Suprapubic skin (tissue), 4 donors: ENCODE results near the gene ARX. TPM values are rescaled to one million over a fixed set of nuclear protein-coding genes. Genes with fewer than 3 reads are reported as not detected.

Source experiments
- DNase-seq, 2 donors: peaks; one replicate each; pipeline ENCODE4 v3.0.0-alpha.2; 2019; ENCODE audit warnings: low spot score in 2 of 2
- H3K27ac ChIP-seq: fragments of 200-600 bp; sonication (generic); one replicate; pipeline ENCODE4 v1.5.1; 2019
- H3K27me3 ChIP-seq: fragments of 200-600 bp; sonication (generic); one replicate; pipeline ENCODE4 v1.5.1; 2019
- H3K36me3 ChIP-seq: fragments of 200-600 bp; sonication (generic); one replicate; pipeline ENCODE4 v1.5.1; 2019
- H3K4me1 ChIP-seq: fragments of 200-600 bp; sonication (generic); one replicate; pipeline ENCODE4 v1.5.1; 2019
- H3K4me3 ChIP-seq: fragments of 200-600 bp; sonication (generic); one replicate; pipeline ENCODE4 v1.5.1; 2019; ENCODE audit warnings: mild to moderate bottlenecking
- H3K9me3 ChIP-seq: fragments of 200-600 bp; sonication (generic); one replicate; pipeline ENCODE4 v1.5.1; 2019
- EP300 ChIP-seq: sonication (generic); formaldehyde crosslinking; IDR thresholded peaks from one replicate; pipeline ENCODE4 v1.6.1; 2017; ENCODE audit warnings: antibody characterized with exemption
- POLR2A ChIP-seq, 2 donors: fragments of 450-650 bp; IDR thresholded peaks; one replicate each; pipeline ENCODE4 v1.6.1; 2017; ENCODE audit warnings: antibody characterized with exemption in 2 of 2, mild to moderate bottlenecking in 2 of 2, moderate library complexity in 2 of 2
- POLR2AphosphoS5 ChIP-seq, 3 donors: sonication (generic); formaldehyde crosslinking; IDR thresholded peaks; one replicate each; pipeline ENCODE4 v1.6.1; 2017; ENCODE audit warnings: antibody characterized with exemption in 3 of 3
- WGBS: methylation state at CpG from one replicate; pipeline ENCODE4 v1.1.5; 2018; 5-methylcytosine and 5-hydroxymethylcytosine counted together
- total RNA-seq, 4 donors: library from RNA; depleted of rRNA; stranded (reverse); fragments of >200 nt; gene quantifications; one replicate each; pipeline ENCODE4 v1.1.0, GENCODE V29; 2016
- TF ChIP-seq, protein P1 (sequence below), 2 donors: fragments of 200-600 bp in 1 of 2; fragments of 450-650 bp in 1 of 2; sonication (generic) in 1 of 2; IDR thresholded peaks; one replicate each; pipeline ENCODE4 v1.5.1; 2016 to 2019; ENCODE audit warnings: antibody characterized with exemption in 2 of 2, mild to moderate bottlenecking in 1 of 2, moderate library complexity in 1 of 2

Gene ARX
- total RNA-seq, 4 donors from 2014 or later, result 0.15 TPM; not detected in 3

DNA sequence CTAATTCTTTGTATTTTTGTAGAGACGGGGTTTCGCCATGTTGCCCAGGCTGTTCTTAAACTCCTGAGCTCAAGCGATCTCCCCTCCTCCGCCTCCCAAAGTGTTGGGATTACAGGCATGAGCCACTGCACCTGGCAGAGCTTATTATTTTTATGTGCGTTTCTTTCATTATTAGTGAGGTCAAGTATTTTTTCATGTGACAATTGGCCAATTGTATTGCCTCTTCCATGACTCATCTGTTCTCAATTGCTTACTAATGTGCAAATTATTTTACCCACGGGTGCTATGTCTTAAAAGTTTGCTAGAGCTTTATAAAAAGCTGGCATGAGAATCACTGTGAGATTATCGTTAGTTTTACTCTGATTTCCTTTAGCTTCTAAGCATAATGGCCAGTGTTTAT lies 13.0 kb upstream of the ARX start:
- peaks cover 19% of the 10 kb centered on the region for H3K27me3 ChIP-seq
- H3K4me3 ChIP-seq, result no peak overlapping the region
- no peak for TF ChIP-seq EP300
- H3K27ac ChIP-seq, result no peak overlapping the region
- H3K4me1 ChIP-seq, result no peaks in the 10 kb centered on the region
- H3K9me3 ChIP-seq, result no peaks in the 10 kb centered on the region
- DNase-seq, result no peak
- 53% methylated on average over 7 of the region's 7 CpGs for WGBS
- H3K36me3 ChIP-seq, result no peaks in the 10 kb centered on the region

DNA sequence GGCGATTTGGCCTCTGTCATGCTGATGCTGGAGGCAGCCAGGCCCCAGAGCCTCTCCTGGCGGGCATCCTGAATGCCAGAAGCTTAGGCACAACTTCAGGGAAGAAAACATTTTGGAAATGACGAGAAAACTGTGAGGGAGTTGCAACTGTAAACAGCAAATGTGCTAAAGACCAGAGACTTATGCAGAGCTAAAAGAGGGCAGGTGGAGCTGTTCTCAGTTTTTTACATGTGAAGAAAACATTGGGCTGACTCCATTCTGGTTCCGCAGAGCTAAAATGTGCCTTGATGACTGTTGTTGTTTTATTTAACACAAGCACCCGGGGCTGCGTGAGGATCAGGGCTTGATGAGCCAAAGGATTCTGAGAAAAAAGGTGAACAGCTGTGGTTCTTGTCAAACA lies 10.8 kb upstream of the ARX start:
- TF ChIP-seq POLR2A (IDR thresholded peaks at IDR 0.05), result no peak
- no peak for TF ChIP-seq EP300
- no peak for TF ChIP-seq POLR2AphosphoS5 (IDR thresholded peaks at IDR 0.05)
- TF ChIP-seq, protein P1, sequence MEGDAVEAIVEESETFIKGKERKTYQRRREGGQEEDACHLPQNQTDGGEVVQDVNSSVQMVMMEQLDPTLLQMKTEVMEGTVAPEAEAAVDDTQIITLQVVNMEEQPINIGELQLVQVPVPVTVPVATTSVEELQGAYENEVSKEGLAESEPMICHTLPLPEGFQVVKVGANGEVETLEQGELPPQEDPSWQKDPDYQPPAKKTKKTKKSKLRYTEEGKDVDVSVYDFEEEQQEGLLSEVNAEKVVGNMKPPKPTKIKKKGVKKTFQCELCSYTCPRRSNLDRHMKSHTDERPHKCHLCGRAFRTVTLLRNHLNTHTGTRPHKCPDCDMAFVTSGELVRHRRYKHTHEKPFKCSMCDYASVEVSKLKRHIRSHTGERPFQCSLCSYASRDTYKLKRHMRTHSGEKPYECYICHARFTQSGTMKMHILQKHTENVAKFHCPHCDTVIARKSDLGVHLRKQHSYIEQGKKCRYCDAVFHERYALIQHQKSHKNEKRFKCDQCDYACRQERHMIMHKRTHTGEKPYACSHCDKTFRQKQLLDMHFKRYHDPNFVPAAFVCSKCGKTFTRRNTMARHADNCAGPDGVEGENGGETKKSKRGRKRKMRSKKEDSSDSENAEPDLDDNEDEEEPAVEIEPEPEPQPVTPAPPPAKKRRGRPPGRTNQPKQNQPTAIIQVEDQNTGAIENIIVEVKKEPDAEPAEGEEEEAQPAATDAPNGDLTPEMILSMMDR (IDR thresholded peaks at IDR 0.05), result no peak
- DNase-seq, result no peak
- H3K36me3 ChIP-seq, result no peaks in the 10 kb centered on the region
- WGBS, result 48% methylated on average over 6 of the region's 6 CpGs
- no peaks in the 10 kb centered on the region for H3K4me1 ChIP-seq
- H3K9me3 ChIP-seq, result no peaks in the 10 kb centered on the region
- no peak overlapping the region for H3K27ac ChIP-seq
- H3K4me3 ChIP-seq, result no peak overlapping the region
- H3K27me3 ChIP-seq, result peaks cover 41% of the 10 kb centered on the region

DNA sequence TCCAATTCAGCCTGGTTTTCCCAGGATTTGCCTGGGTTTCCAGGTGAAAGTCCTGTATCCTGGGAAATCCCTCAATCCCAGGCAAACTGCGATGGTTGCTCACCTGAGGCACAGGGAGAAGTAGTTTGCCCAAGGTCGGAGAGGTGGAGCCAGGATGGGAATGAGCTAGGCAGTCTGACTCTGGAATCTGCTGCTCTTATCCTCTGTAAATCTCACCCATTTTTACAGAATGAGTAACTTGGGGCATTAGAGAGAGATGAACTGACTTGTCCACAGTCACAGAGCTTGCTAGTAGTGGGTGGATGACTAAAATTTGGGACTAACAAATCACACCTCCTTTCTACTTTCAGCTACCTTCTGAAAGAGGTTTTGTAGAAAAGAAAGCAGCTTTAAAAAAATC lies 9.8 kb upstream of the ARX start:
- TF ChIP-seq EP300, result no peak
- TF ChIP-seq, protein P1 (IDR thresholded peaks at IDR 0.05), result no peak
- TF ChIP-seq POLR2A (IDR thresholded peaks at IDR 0.05), result no peak
- no peak for TF ChIP-seq POLR2AphosphoS5 (IDR thresholded peaks at IDR 0.05)
- peaks cover 6% of the 10 kb centered on the region for H3K4me1 ChIP-seq
- H3K36me3 ChIP-seq, result no peaks in the 10 kb centered on the region
- no peak overlapping the region for H3K4me3 ChIP-seq
- DNase-seq, result no peak
- 67% methylated on average over 2 of the region's 2 CpGs for WGBS
- H3K27me3 ChIP-seq, result peaks cover 51% of the 10 kb centered on the region
- H3K9me3 ChIP-seq, result no peaks in the 10 kb centered on the region
- no peak overlapping the region for H3K27ac ChIP-seq

DNA sequence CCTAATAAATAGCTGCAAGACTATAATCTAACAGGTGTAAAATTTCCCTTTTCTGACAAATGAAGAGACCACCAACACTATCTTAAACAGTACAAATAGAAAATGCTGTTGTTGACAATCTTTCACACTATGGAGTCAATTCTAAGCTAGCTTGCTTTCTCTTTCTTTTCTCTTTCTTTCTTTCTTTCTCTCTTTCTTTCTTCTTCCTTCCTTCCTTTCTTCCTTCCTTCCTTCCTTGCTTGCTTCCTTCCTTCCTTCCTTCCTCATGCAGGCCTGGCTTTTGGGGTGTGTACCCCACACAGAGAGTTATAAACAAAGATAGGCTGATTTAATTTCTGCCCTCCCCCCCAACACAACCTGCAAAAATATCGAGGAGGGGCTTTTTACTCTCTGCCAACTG lies 8.1 kb upstream of the ARX start:
- Histone ChIP-seq H3K4me1 (peaks cover 14% of the 10 kb centered on the region), H3K27ac (no peak overlapping the region), H3K4me3 (no peak overlapping the region), H3K36me3 (no peaks in the 10 kb centered on the region), H3K27me3 (peaks cover 68% of the 10 kb centered on the region), H3K9me3 (no peaks in the 10 kb centered on the region)
- TF ChIP-seq POLR2A (IDR thresholded peaks at IDR 0.05), result no peak
- TF ChIP-seq, protein P1 (IDR thresholded peaks at IDR 0.05), result no peak
- TF ChIP-seq EP300, result no peak
- no peak for TF ChIP-seq POLR2AphosphoS5 (IDR thresholded peaks at IDR 0.05)
- no peak for DNase-seq
- WGBS, result 38% methylated on average over 1 of the region's 1 CpG

DNA sequence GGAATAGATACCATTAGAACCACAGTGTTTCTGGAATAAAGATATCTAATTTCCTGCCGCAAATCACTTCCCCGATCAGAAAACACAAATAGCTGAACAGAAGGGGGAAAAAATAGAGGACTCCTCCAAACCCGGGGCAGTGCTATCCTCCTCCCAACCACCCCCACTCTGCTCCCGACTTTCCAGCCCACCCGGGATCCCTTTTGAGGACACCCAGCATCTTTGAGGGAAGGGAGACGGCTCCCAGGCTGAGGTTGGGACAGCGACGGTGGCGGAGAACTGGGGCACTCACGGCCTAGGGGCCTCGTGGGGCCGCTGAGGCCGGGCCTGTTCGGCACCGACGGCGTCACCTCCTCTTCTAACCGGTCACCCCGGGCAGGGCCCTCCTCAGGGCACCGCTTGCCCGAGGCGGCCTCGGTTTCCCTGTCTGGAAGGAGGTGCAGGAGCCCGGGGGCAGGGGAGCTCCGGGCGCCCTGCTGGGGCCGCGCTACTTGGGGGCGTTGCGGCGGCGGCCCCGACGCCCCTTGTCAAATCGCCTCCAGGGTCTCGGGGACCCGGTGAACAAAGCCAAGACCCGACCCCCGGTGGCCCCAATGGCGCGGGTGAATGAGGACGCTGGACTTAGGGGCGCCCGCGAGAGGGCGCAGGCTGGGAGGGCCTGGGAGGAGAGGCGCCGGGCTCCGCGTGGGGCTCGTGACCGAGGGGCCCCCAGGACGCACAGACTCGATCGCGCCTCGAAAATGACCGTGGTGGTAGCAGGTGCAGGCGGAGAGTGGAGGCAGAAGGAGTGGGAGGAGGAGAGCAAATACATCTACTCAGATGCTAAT lies 6.9 kb upstream of the ARX start:
- H3K9me3 ChIP-seq, result no peaks in the 10 kb centered on the region
- no peaks in the 10 kb centered on the region for H3K36me3 ChIP-seq
- TF ChIP-seq EP300, result no peak
- TF ChIP-seq, protein P1 (IDR thresholded peaks at IDR 0.05), result no peak
- TF ChIP-seq POLR2AphosphoS5 (IDR thresholded peaks at IDR 0.05), result no peak
- no peak for TF ChIP-seq POLR2A (IDR thresholded peaks at IDR 0.05)
- H3K4me1 ChIP-seq, result peaks cover 14% of the 10 kb centered on the region
- DNase-seq, result no peak
- 33% methylated on average over 34 of the region's 59 CpGs for WGBS
- H3K27ac ChIP-seq, result no peak overlapping the region
- H3K27me3 ChIP-seq, result peaks cover 79% of the 10 kb centered on the region
- H3K4me3 ChIP-seq, result no peak overlapping the region
